HEK293 (cell line): ENCODE measurements around the gene DLK1.
A peak's percentile ranks its signal among the peaks of the same experiment; 100 is the strongest.

Experiments
- MYNN ChIP-seq: fragments of 450-650 bp; formaldehyde crosslinking; IDR thresholded peaks from 2 replicates; pipeline ENCODE4 v1.5.1; 2016; ENCODE audit warnings: missing biosample characterization, missing genetic modification characterization, borderline replicate concordance
- ZEB2 ChIP-seq: fragments of 450-650 bp; formaldehyde crosslinking; IDR thresholded peaks from 2 replicates; pipeline ENCODE4 v1.5.1; 2016; ENCODE audit warnings: missing biosample characterization, missing genetic modification characterization
- ZFP41 ChIP-seq: fragments of 450-650 bp; formaldehyde crosslinking; IDR thresholded peaks from 2 replicates; pipeline ENCODE4 v1.5.1; 2016; ENCODE audit warnings: missing biosample characterization, missing genetic modification characterization, borderline replicate concordance
- ZNF146 ChIP-seq: fragments of 450-650 bp; formaldehyde crosslinking; IDR thresholded peaks from 2 replicates; pipeline ENCODE4 v1.5.1; 2016; ENCODE audit warnings: missing biosample characterization, missing genetic modification characterization
- TF ChIP-seq, protein P1 (sequence below): fragments of 450-650 bp; formaldehyde crosslinking; IDR thresholded peaks from 2 replicates; pipeline ENCODE4 v1.5.1; 2016; ENCODE audit warnings: missing biosample characterization, missing genetic modification characterization
- TF ChIP-seq, protein P2 (sequence below): fragments of 450-650 bp; formaldehyde crosslinking; IDR thresholded peaks from 2 replicates; pipeline ENCODE4 v1.5.1; 2016; ENCODE audit warnings: missing biosample characterization, missing genetic modification characterization
- TF ChIP-seq, protein P3 (sequence below): fragments of 450-650 bp; formaldehyde crosslinking; IDR thresholded peaks from 2 replicates; pipeline ENCODE4 v1.5.1; 2016; ENCODE audit warnings: missing biosample characterization, missing genetic modification characterization

DNA sequence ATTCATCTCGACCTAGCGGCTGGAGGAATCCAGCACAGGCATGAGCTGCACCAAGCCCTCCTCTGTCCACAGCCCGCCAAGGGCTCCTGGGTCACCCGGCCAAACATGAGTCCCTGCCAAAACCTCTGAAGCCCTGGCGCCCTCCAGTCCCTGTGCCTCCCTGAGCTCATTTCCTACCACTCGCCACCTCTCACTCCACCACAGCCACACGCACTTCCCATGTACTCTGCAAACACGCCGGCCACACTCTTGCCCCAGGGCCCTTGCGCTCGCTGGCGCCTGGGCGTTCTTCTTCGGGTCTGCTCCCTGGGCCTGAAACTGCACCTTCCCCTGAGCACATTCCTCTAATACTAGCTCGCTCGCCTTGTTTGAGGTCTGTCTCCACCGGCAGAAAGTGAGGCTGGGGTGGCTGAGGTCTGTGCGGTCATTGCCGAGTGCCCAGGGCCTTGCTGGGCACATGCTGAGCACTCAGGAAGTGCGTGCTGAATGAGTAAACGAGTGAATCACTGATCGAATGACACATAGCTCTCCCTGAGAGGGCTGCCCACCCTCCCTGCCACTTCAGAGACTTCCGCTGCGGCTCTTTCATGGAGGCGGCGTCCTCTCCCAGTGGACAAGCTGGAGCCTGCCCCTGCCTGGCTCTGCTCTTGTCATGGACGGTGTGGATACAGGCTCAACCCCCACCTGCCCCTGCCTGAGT lies 33.7 kb upstream of the DLK1 start:
- no peak for TF ChIP-seq MYNN (tag by site-specific recombination)
- TF ChIP-seq, protein P1, sequence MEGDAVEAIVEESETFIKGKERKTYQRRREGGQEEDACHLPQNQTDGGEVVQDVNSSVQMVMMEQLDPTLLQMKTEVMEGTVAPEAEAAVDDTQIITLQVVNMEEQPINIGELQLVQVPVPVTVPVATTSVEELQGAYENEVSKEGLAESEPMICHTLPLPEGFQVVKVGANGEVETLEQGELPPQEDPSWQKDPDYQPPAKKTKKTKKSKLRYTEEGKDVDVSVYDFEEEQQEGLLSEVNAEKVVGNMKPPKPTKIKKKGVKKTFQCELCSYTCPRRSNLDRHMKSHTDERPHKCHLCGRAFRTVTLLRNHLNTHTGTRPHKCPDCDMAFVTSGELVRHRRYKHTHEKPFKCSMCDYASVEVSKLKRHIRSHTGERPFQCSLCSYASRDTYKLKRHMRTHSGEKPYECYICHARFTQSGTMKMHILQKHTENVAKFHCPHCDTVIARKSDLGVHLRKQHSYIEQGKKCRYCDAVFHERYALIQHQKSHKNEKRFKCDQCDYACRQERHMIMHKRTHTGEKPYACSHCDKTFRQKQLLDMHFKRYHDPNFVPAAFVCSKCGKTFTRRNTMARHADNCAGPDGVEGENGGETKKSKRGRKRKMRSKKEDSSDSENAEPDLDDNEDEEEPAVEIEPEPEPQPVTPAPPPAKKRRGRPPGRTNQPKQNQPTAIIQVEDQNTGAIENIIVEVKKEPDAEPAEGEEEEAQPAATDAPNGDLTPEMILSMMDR (tag by site-specific recombination), result no peak
- TF ChIP-seq, protein P2, sequence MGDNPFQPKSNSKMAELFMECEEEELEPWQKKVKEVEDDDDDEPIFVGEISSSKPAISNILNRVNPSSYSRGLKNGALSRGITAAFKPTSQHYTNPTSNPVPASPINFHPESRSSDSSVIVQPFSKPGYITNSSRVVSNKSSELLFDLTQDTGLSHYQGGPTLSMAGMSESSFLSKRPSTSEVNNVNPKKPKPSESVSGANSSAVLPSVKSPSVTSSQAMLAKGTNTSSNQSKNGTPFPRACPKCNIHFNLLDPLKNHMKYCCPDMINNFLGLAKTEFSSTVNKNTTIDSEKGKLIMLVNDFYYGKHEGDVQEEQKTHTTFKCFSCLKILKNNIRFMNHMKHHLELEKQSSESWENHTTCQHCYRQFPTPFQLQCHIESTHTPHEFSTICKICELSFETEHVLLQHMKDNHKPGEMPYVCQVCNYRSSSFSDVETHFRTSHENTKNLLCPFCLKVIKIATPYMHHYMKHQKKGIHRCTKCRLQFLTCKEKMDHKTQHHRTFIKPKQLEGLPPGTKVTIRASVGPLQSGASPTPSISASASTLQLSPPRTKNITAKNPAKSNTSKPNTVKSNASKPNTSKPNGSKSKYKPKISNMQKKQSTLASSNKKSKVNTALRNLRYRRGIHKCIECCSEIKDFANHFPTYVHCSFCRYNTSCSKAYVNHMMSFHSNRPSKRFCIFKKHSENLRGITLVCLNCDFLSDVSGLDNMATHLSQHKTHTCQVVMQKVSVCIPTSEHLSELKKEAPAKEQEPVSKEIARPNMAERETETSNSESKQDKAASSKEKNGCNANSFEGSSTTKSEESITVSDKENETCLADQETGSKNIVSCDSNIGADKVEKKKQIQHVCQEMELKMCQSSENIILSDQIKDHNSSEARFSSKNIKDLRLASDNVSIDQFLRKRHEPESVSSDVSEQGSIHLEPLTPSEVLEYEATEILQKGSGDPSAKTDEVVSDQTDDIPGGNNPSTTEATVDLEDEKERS (tag by site-specific recombination), result no peak
- TF ChIP-seq ZNF146 (tag by site-specific recombination), result no peak
- TF ChIP-seq ZFP41 (tag by site-specific recombination), result no peak
- peak; percentile 63 for TF ChIP-seq ZEB2
- TF ChIP-seq, protein P3, sequence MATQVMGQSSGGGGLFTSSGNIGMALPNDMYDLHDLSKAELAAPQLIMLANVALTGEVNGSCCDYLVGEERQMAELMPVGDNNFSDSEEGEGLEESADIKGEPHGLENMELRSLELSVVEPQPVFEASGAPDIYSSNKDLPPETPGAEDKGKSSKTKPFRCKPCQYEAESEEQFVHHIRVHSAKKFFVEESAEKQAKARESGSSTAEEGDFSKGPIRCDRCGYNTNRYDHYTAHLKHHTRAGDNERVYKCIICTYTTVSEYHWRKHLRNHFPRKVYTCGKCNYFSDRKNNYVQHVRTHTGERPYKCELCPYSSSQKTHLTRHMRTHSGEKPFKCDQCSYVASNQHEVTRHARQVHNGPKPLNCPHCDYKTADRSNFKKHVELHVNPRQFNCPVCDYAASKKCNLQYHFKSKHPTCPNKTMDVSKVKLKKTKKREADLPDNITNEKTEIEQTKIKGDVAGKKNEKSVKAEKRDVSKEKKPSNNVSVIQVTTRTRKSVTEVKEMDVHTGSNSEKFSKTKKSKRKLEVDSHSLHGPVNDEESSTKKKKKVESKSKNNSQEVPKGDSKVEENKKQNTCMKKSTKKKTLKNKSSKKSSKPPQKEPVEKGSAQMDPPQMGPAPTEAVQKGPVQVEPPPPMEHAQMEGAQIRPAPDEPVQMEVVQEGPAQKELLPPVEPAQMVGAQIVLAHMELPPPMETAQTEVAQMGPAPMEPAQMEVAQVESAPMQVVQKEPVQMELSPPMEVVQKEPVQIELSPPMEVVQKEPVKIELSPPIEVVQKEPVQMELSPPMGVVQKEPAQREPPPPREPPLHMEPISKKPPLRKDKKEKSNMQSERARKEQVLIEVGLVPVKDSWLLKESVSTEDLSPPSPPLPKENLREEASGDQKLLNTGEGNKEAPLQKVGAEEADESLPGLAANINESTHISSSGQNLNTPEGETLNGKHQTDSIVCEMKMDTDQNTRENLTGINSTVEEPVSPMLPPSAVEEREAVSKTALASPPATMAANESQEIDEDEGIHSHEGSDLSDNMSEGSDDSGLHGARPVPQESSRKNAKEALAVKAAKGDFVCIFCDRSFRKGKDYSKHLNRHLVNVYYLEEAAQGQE (tag by site-specific recombination), result no peak
